ENCODE data around the gene KIF4A.
"Not testable (repeated sequence)": the region's sequence is repeated elsewhere in the genome, so short reads cannot be mapped to it uniquely, and the experiment has no call there.

Gene KIF4A

GRCh38 chrX:70293621-70294020 is 3.7 kb downstream of the KIF4A start:
- no peak for DNase-seq

GRCh38 chrX:70301716-70302115 is 11.8 kb downstream of the KIF4A start:
- no peak for DNase-seq

GRCh38 chrX:70313503-70313902 is 23.6 kb downstream of the KIF4A start:
- DNase-seq, result no peak

- DNase-seq, result no peak
Observed at GRCh38 chrX:70322784-70323183, 32.9 kb downstream of the KIF4A start.

- not testable (repeated sequence) for DNase-seq
Observed at GRCh38 chrX:70323628-70324027, 33.7 kb downstream of the KIF4A start.

- DNase-seq, result no peak
Observed at GRCh38 chrX:70324326-70324725, 34.4 kb downstream of the KIF4A start.

- DNase-seq, result no peak
Observed at GRCh38 chrX:70331161-70331560, 41.3 kb downstream of the KIF4A start.

- DNase-seq, result no peak
Observed at GRCh38 chrX:70332600-70332999, 42.7 kb downstream of the KIF4A start.

GRCh38 chrX:70336767-70337166 is 46.9 kb downstream of the KIF4A start:
- DNase-seq, result no peak

GRCh38 chrX:70338290-70338689 is 48.4 kb downstream of the KIF4A start:
- no peak for DNase-seq

- no peak for DNase-seq
Observed at GRCh38 chrX:70343435-70343834, 53.5 kb downstream of the KIF4A start.

- DNase-seq, result no peak
Observed at GRCh38 chrX:70346418-70347070, 56.6 kb downstream of the KIF4A start.

- DNase-seq, result not testable (repeated sequence)
Observed at GRCh38 chrX:70348825-70349224, 58.9 kb downstream of the KIF4A start.

GRCh38 chrX:70349367-70350125 is 59.6 kb downstream of the KIF4A start:
- not testable (repeated sequence) for DNase-seq

- DNase-seq, result no peak
Observed at GRCh38 chrX:70352496-70352895, 62.6 kb downstream of the KIF4A start.

- DNase-seq, result no peak
Observed at GRCh38 chrX:70353514-70353913, 63.6 kb downstream of the KIF4A start.

- DNase-seq, result no peak
Observed at GRCh38 chrX:70354716-70355115, 64.8 kb downstream of the KIF4A start.

- DNase-seq, result no peak
Observed at GRCh38 chrX:70359458-70359857, 69.6 kb downstream of the KIF4A start.

GRCh38 chrX:70360366-70360765 is 70.5 kb downstream of the KIF4A start:
- no peak for DNase-seq

GRCh38 chrX:70368731-70369130 is 78.8 kb downstream of the KIF4A start:
- not testable (repeated sequence) for DNase-seq

GRCh38 chrX:70386235-70386634 is 96.3 kb downstream of the KIF4A start:
- DNase-seq, result no peak

- DNase-seq, result no peak
Observed at GRCh38 chrX:70398899-70399298, 109.0 kb downstream of the KIF4A start.

- not testable (repeated sequence) for DNase-seq
Observed at GRCh38 chrX:70400181-70400580, 110.3 kb downstream of the KIF4A start.

GRCh38 chrX:70402721-70403120 is 112.8 kb downstream of the KIF4A start:
- DNase-seq, result no peak

GRCh38 chrX:70405003-70405402 is 115.1 kb downstream of the KIF4A start:
- no peak for DNase-seq

Measured in activated effector memory CD4-positive, alpha-beta T cell treated with Interleukin-2 at 50 U/mL for 16 hours (primary cell).